Measurements from ENCODE around the gene SH3GL1.

The SH3GL1 gene

GRCh38 chr19:4431808-4432674 lies 31.7 kb upstream of the SH3GL1 start:
- DNase-seq, result peak; percentile 23

GRCh38 chr19:4431296-4431695 lies 30.9 kb upstream of the SH3GL1 start:
- no peak for DNase-seq

GRCh38 chr19:4430760-4431159 lies 30.4 kb upstream of the SH3GL1 start:
- DNase-seq, result peak; percentile 31

DNA sequence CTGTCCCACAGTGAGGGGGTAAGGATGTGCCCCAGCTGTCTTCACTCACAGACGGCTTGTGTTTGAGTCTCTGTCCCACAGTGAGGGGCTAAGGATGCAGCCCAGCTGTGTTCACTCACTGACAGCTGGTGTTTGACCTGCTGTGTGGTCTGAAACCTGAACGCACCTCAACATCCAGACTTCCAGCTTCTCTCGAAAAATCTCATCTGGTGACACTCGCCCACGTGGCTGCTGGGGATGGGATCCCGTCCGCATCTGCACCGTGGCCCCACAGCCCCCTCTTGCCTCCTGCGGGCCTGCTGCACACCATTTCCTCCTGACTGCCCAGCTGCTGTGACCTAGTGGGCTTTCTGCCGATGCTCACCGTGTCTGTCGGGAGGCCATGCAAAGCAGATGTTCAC lies 29.4 kb upstream of the SH3GL1 start:
- no peak for DNase-seq

- no peak for DNase-seq
Observed at GRCh38 chr19:4429256-4429655, 28.9 kb upstream of the SH3GL1 start.

DNA sequence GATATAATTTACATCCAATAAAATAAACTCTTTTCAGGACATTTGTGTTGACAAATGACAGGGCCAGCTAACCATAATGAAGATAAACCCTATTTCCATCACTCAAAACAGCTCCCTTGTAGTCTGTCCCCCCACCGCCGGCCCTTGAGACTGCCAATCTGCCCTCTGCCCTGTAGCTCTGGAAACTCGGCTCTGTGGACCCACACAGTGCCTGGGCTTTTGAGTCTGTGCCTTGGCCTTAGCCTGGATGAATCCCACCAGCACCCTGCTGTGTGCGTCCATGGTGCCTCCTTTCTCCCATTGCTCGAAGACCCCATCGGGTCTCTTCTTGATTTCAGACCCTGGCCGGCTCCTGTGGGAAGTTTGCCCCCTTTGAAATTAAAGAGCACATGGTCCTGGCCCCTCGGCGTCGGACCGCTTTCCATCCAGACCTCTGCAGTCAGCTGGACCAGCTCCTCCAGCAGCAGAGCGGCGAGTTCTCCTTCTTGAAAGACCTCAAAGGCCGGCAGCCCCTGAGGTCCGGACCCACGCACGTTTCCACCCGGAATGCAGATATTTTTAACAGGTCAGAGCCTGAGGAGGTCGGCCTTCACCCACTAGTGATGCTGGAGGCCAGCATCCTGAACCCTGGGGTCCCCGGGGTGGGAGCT lies 28.1 kb upstream of the SH3GL1 start:
- no peak for DNase-seq

- DNase-seq, result no peak
Observed at GRCh38 chr19:4425537-4425936, 25.2 kb upstream of the SH3GL1 start.

DNA sequence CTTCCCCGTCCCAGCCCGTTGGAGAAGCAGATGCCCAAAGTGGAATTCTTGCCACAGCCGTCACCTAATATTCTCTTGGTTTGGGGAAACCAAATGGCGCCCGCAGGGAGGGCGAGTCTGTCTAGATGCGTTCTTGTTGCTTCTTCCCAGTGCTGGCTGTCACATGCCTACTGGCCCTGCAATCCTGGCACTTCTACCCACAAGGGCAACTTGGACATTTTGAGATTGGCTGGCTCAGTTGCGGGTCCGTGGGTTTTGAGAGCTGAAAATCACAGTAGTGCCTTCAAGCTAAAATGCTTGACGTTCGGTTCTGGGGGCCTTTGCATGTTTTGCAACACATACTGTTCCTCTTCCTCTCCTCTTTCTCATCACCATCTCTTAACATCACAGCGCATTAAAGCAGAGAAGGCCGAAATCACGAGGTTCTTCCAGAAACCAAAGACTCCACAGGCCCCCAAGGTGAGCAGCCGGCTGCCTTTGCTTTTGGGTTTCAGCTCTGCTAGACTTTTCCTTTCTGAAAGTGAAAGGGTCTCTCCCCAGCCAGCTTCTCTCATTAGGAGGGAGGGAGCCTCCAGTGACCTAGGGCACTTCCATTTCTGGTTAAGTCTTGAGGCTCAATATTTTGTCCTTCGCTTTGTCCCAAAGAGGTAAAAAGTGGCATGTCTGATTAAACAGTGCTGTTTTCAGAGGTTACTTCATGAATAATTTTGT lies 23.2 kb upstream of the SH3GL1 start:
- DNase-seq, result no peak

- DNase-seq, result no peak
Observed at GRCh38 chr19:4416268-4416667, 15.9 kb upstream of the SH3GL1 start.

- DNase-seq, result no peak
Observed at GRCh38 chr19:4415352-4415751, 15.0 kb upstream of the SH3GL1 start.

DNA sequence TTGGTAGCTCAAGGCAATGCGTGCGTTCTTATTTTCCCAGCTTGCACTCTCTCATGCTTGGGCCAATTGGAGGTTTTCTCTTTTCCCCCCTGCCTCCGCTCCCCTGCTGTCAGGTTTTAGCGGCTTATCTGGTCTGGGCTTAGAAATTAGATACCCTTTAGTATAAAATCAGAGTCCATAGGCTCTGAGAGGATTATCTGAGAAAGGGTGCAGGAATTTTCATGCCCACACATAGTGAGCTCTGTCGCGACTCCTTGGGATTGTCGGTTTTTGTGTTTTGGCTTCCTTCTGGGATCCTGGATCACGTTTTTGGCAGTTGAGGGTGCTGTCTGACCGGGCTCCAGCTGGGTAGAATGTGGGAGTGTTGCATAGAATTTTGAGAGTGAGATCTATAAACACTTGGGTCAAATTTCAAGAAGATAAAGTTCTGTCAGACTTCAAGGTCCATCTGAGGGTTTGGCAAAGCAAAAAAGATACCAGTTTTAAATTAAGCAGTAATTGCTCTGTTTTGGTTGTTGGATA lies 14.5 kb upstream of the SH3GL1 start:
- no peak for DNase-seq

GRCh38 chr19:4414144-4414799 lies 13.9 kb upstream of the SH3GL1 start:
- DNase-seq, result no peak

- no peak for DNase-seq
Observed at GRCh38 chr19:4413588-4413987, 13.2 kb upstream of the SH3GL1 start.

GRCh38 chr19:4409123-4409933 lies 9.0 kb upstream of the SH3GL1 start:
- DNase-seq, result no peak

DNA sequence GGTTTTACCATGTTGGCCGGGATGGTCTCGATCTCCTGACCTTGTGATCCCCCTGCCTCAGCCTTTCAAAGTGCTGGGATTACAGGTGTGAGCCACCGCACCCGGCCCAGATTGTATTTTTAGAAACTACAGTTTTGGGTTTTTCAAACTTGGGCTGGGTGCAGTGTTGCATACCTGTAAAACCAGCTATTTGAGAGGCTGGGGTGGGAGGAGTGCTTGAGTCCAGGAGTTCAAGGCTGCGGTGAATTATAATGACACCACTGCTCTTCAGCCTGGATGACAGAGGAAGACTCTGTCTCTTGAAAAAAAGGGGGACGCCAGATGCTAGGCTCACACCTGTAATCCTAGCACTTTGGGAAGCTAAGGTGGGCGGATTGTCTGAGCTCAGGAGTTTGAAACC lies 6.3 kb upstream of the SH3GL1 start:
- DNase-seq, result no peak

DNA sequence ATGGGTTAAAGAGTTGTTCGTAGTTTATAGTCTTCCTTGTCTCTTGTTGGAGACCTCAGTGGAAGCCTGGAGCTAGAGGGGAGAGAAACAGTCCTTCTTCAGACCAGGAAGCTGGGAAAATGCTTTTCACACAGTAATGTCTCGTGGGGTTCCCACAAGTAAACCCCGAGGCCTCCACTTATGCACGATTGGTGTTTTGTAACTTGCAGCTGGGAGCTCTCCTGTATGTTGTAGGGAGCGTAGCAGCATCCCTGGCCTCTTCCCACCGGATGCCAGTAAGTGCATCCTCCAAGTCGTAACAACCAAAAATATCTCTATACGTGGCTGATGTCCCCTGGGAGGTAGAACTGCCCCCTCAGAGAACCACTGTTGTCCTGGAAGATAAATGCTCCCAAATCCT lies 5.6 kb upstream of the SH3GL1 start:
- no peak for DNase-seq

GRCh38 chr19:4403005-4403761 lies 2.8 kb upstream of the SH3GL1 start:
- no peak for DNase-seq

GRCh38 chr19:4402171-4403004 lies 2.0 kb upstream of the SH3GL1 start, which contains the start of gene CHAF1A:
Gene CHAF1A, plus strand, starts transcription at chr19:4402640. Its CDS starts 123 bp downstream, at chr19:4402763.
- DNase-seq, result peak; percentile 100

DNA sequence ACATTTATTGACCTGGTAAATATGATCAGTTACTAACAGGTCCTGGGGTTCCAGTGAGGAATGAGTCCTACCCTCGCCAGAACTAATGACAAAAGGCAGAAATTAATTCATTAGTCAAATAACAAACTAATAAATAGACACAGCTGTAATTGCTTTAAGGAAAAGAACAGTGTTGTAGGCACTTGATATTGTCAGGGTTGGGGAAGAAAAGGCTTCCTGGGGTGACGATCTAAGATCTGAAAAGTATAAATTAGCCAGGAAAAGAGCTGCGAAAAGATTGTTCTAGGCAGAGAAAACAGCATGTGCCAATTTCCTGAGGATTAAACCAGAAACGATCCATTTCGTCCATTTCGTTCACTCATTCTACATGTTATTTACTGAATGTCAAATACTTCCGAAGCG lies 1.4 kb upstream of the SH3GL1 start:
- DNase-seq, result no peak

DNA sequence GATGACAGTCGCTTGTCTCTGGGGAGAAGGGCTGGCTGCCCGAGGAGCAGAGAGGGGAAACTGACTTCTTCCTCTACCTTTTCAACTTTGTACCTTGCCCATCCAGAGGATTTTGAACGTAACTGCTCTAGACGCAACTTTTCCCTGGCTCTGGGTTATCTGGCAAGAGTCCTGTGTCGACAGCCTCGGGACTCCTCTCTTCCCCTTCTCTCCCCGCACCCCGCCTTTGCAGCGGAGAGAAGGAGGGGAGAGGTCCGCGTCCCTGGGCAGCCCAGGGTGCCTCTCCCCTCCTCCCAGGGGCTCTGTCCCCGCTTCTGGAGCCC lies 574 bp downstream of the SH3GL1 start:
- peak; percentile 19 for DNase-seq
